Measurements from ENCODE around the gene TDRD10. TPM values are rescaled to one million over a fixed set of nuclear protein-coding genes. Genes with fewer than 3 reads are reported as not detected.

Gene TDRD10
- total RNA-seq, 1 donor from 2014 or later = not detected

GRCh38 chr1:154565876-154566275 is 63.9 kb downstream of the TDRD10 start:
- peaks cover 3% of the 10 kb centered on the region for H3K36me3 Mint-ChIP-seq (ENCODE audit: unreplicated experiment)
- TF ChIP-seq, protein P1, sequence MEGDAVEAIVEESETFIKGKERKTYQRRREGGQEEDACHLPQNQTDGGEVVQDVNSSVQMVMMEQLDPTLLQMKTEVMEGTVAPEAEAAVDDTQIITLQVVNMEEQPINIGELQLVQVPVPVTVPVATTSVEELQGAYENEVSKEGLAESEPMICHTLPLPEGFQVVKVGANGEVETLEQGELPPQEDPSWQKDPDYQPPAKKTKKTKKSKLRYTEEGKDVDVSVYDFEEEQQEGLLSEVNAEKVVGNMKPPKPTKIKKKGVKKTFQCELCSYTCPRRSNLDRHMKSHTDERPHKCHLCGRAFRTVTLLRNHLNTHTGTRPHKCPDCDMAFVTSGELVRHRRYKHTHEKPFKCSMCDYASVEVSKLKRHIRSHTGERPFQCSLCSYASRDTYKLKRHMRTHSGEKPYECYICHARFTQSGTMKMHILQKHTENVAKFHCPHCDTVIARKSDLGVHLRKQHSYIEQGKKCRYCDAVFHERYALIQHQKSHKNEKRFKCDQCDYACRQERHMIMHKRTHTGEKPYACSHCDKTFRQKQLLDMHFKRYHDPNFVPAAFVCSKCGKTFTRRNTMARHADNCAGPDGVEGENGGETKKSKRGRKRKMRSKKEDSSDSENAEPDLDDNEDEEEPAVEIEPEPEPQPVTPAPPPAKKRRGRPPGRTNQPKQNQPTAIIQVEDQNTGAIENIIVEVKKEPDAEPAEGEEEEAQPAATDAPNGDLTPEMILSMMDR (IDR thresholded peaks at IDR 0.05; ENCODE audit: partially characterized antibody, unreplicated experiment) = no peak
- no peak overlapping the region for H3K4me3 Mint-ChIP-seq (ENCODE audit: unreplicated experiment)

DNA sequence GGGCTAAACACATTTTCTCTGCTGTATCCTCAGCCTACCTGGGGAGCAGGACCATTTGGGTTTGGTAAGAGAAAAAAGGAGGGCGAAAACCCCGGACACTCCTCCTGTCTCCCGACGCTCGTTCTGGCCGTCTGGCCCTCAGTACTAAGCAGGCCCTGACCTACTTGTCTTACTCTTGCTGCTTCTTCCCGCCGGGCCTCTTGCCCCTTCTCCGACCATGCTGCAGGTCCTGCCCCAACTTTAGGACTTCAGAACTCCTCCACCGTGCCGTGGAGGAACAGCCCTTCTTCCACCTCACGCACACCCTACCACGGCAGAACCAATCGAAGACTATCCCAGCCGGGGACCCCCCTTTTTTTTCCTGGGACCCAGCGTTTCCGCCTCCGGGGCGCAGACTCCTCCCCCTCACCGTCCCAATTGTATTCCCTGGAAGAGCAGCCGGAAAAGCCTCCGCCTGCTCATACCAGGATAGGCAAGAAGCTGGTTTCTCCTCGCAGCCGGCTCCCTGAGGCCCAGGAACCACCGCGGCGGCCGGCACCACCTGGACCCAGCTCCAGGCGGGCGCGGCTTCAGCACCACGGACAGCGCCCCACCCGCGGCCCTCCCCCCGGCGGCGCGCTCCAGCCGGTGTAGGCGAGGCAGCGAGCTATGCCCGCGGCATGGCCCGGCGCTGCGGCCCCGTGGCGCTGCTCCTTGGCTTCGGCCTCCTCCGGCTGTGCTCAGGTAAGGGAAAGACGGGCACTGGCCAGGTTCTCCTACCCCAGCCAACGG is 65.6 kb downstream of the TDRD10 start, which contains the start of gene CHRNB2:
Gene CHRNB2 (plus strand): TSS at position 393 of the 771 bp plus-strand sequence. CDS start 267 bp downstream, at position 660.
- Mint-ChIP-seq H3K9me3 (ENCODE audit: unreplicated experiment) (peaks cover 8% of the 10 kb centered on the region), H3K27me3 (ENCODE audit: unreplicated experiment) (peaks cover 11% of the 10 kb centered on the region), H3K36me3 (ENCODE audit: unreplicated experiment) (peaks cover 11% of the 10 kb centered on the region), H3K4me1 (ENCODE audit: low read depth, unreplicated experiment) (peaks cover 7% of the 10 kb centered on the region), H3K4me3 (ENCODE audit: unreplicated experiment) (peak within 1 kb of the TSS; percentile 100), H3K27ac (ENCODE audit: unreplicated experiment) (peak within 1 kb of the TSS; percentile 95)
- DNase-seq = peak; percentile 81
- TF ChIP-seq, protein P1 (IDR thresholded peaks at IDR 0.05; ENCODE audit: partially characterized antibody, unreplicated experiment) = no peak

More at GRCh38 chr1:154565876-154566275, 63.9 kb downstream of the TDRD10 start:
- DNase-seq = no peak
- peaks cover 6% of the 10 kb centered on the region for H3K27me3 Mint-ChIP-seq (ENCODE audit: unreplicated experiment)
- no peak overlapping the region for H3K27ac Mint-ChIP-seq (ENCODE audit: unreplicated experiment)
- H3K9me3 Mint-ChIP-seq (ENCODE audit: unreplicated experiment) = peaks cover 4% of the 10 kb centered on the region
- H3K4me1 Mint-ChIP-seq (ENCODE audit: low read depth, unreplicated experiment) = peaks cover 2% of the 10 kb centered on the region

DNA sequence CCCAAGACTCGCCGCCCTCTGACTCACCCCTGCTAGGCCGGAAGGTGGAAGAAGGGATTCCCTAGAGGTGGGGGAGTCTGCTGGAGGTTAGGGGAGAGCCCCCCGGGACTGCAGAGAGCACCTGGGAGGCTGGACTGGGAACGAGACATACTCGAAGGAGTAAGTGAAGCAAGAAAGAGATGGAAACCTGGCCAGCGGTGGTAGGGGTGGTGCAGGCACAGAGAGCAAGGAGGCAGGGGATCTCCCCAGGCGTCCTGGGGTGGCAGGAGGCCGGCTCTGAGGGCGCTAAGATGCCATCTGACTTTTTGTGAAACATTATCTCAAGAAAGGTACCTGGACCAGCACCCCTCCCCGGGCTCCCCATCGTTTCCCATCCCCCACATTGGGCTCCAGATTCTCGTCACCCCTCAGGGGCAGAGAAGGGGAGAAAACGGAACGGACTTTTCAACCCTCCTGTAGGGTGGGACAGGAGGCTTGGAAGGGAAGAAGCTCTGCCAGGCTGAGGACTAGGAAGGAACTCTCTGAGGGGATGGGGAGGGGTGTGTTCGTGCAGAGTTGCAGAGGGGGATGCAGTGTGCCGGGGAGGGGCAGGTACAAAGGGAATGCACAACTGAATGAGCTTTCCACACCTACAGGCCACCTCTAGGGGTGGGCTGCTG is 66.3 kb downstream of the TDRD10 start:
- H3K4me3 Mint-ChIP-seq (ENCODE audit: unreplicated experiment) = peak overlapping the region; percentile 96
- DNase-seq = no peak
- H3K27me3 Mint-ChIP-seq (ENCODE audit: unreplicated experiment) = peaks cover 11% of the 10 kb centered on the region
- TF ChIP-seq, protein P1 (IDR thresholded peaks at IDR 0.05; ENCODE audit: partially characterized antibody, unreplicated experiment) = no peak
- peaks cover 11% of the 10 kb centered on the region for H3K4me1 Mint-ChIP-seq (ENCODE audit: low read depth, unreplicated experiment)
- peak overlapping the region; percentile 72 for H3K27ac Mint-ChIP-seq (ENCODE audit: unreplicated experiment)
- peaks cover 11% of the 10 kb centered on the region for H3K36me3 Mint-ChIP-seq (ENCODE audit: unreplicated experiment)
- peaks cover 9% of the 10 kb centered on the region for H3K9me3 Mint-ChIP-seq (ENCODE audit: unreplicated experiment)

GRCh38 chr1:154571244-154571963 is 69.4 kb downstream of the TDRD10 start:
- peaks cover 33% of the 10 kb centered on the region for H3K4me1 Mint-ChIP-seq (ENCODE audit: low read depth, unreplicated experiment)
- H3K27ac Mint-ChIP-seq (ENCODE audit: unreplicated experiment) = peak overlapping the region; percentile 26
- H3K36me3 Mint-ChIP-seq (ENCODE audit: unreplicated experiment) = peaks cover 11% of the 10 kb centered on the region
- H3K9me3 Mint-ChIP-seq (ENCODE audit: unreplicated experiment) = peaks cover 15% of the 10 kb centered on the region
- peak overlapping the region; percentile 40 for H3K4me3 Mint-ChIP-seq (ENCODE audit: unreplicated experiment)
- TF ChIP-seq, protein P1 (IDR thresholded peaks at IDR 0.05; ENCODE audit: partially characterized antibody, unreplicated experiment) = no peak
- DNase-seq = no peak
- peaks cover 11% of the 10 kb centered on the region for H3K27me3 Mint-ChIP-seq (ENCODE audit: unreplicated experiment)

All from glutamatergic neuron (in vitro differentiated cells).